ENCODE measurements around the gene PNKD.

GRCh38 chr2:218393750-218394290 lies 123.5 kb downstream of the PNKD start:
- TF ChIP-seq CTCF (IDR thresholded peaks at IDR 0.05) (no peak), EP300 (IDR thresholded peaks at IDR 0.05) (no peak), POLR2A (IDR thresholded peaks at IDR 0.05) (no peak), POLR2AphosphoS5 (IDR thresholded peaks at IDR 0.05) (no peak)

Measured in stomach (tissue), 4 donors.